ENCODE measurements around the gene NUP43. TPM values are rescaled to one million over a fixed set of nuclear protein-coding genes. Genes with fewer than 3 reads are reported as not detected.

Gene NUP43
- total RNA-seq, 4 donors from 2014 or later: 16.1 to 64.4 (median 16.3) TPM

- Histone ChIP-seq H3K4me3 (no peak overlapping the region), H3K27me3 (no peaks in the 10 kb centered on the region), H3K36me3 (peaks cover 0 to 80% (median 0%) of the 10 kb centered on the region in 3 donors), H3K9me3 (no peaks in the 10 kb centered on the region), H3K4me1 (no peaks in the 10 kb centered on the region), H3K27ac (no peak overlapping the region)
- TF ChIP-seq, protein P1, sequence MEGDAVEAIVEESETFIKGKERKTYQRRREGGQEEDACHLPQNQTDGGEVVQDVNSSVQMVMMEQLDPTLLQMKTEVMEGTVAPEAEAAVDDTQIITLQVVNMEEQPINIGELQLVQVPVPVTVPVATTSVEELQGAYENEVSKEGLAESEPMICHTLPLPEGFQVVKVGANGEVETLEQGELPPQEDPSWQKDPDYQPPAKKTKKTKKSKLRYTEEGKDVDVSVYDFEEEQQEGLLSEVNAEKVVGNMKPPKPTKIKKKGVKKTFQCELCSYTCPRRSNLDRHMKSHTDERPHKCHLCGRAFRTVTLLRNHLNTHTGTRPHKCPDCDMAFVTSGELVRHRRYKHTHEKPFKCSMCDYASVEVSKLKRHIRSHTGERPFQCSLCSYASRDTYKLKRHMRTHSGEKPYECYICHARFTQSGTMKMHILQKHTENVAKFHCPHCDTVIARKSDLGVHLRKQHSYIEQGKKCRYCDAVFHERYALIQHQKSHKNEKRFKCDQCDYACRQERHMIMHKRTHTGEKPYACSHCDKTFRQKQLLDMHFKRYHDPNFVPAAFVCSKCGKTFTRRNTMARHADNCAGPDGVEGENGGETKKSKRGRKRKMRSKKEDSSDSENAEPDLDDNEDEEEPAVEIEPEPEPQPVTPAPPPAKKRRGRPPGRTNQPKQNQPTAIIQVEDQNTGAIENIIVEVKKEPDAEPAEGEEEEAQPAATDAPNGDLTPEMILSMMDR (IDR thresholded peaks at IDR 0.05): no peak
- no peak for TF ChIP-seq POLR2A (IDR thresholded peaks at IDR 0.05)
- DNase-seq: no peak
Observed at GRCh38 chr6:149733089-149733720, 13.1 kb downstream of the NUP43 start.

DNA sequence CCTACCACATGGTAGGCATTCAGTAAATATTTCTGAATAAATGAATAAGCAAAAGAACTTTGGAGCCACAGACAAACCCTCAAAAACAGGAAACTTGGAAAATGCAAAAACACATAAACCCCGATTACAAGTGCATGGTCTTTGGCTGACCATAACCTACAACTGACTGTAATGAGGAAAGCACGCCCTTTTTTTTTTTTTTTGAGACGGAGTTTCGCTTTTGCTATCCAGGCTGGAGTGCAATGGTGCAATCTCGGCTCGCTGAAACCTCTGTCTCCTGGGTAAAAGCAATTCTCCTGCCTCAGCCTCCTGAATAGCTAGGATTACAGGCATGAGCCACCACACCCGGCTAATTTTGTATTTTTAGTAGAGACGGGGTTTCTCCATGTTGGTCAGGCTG is 16.5 kb downstream of the NUP43 start:
- no peak for TF ChIP-seq POLR2A (IDR thresholded peaks at IDR 0.05)
- Histone ChIP-seq H3K4me1 (no peaks in the 10 kb centered on the region), H3K27me3 (no peaks in the 10 kb centered on the region), H3K9me3 (no peaks in the 10 kb centered on the region), H3K4me3 (no peak overlapping the region), H3K27ac (no peak overlapping the region), H3K36me3 (peaks cover 0 to 49% (median 0%) of the 10 kb centered on the region in 3 donors)
- no peak for DNase-seq

GRCh38 chr6:149728499-149729234 is 17.7 kb downstream of the NUP43 start:
- H3K9me3 ChIP-seq: no peaks in the 10 kb centered on the region
- H3K27ac ChIP-seq: peak overlapping the region in 1 of 4 donors; percentile 11
- peaks cover 0 to 38% (median 0%) of the 10 kb centered on the region in 3 donors for H3K36me3 ChIP-seq
- no peaks in the 10 kb centered on the region for H3K27me3 ChIP-seq
- no peak for TF ChIP-seq POLR2A (IDR thresholded peaks at IDR 0.05)
- TF ChIP-seq, protein P1 (IDR thresholded peaks at IDR 0.05): no peak
- DNase-seq: no peak
- H3K4me1 ChIP-seq: no peaks in the 10 kb centered on the region
- no peak overlapping the region for H3K4me3 ChIP-seq

DNA sequence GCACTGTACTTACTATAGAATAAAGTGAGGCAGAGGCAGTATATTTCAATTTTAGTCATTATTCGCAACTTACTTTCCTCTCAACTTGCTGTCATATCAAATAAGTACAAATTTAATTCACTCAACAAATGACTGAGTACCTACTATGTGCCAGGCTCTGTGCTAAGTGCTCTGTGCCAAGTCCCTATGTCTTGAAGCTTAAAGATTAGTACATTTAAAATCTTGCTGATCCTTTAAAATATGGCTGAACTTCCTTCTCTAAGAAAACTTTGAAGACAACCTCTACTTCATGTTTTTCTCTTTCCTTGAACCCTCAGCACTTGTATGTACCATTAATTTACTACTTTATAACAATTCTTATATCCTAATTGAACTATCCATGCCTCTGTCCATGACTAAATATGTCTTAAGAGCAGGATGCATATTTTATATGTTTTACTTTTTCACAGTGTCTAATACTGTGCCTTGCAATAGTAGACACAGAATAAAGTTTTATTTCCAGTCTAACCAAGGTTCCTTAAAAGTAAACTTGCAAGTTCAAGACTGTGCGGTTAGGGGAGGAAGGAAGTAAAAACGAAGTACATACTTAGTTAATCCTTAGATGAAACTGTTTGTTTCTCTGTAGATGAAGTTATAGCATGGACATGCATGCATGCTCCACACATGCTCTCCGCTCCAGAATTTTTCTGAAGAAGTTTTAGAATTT is 18.4 kb downstream of the NUP43 start:
- no peak for DNase-seq
- H3K4me3 ChIP-seq: no peak overlapping the region
- H3K27ac ChIP-seq: no peak overlapping the region
- no peak for TF ChIP-seq POLR2A (IDR thresholded peaks at IDR 0.05)
- TF ChIP-seq, protein P1 (IDR thresholded peaks at IDR 0.05): no peak
- H3K27me3 ChIP-seq: no peaks in the 10 kb centered on the region
- no peaks in the 10 kb centered on the region for H3K9me3 ChIP-seq
- H3K36me3 ChIP-seq: peaks cover 0 to 38% (median 0%) of the 10 kb centered on the region in 3 donors
- H3K4me1 ChIP-seq: no peaks in the 10 kb centered on the region

GRCh38 chr6:149725785-149726184 is 20.5 kb downstream of the NUP43 start:
- H3K36me3 ChIP-seq: peaks cover 0 to 20% (median 0%) of the 10 kb centered on the region in 3 donors
- H3K27ac ChIP-seq: no peak overlapping the region
- H3K4me3 ChIP-seq: no peak overlapping the region
- no peaks in the 10 kb centered on the region for H3K27me3 ChIP-seq
- no peaks in the 10 kb centered on the region for H3K9me3 ChIP-seq
- DNase-seq: no peak
- no peaks in the 10 kb centered on the region for H3K4me1 ChIP-seq
- TF ChIP-seq, protein P1 (IDR thresholded peaks at IDR 0.05): no peak
- TF ChIP-seq POLR2A (IDR thresholded peaks at IDR 0.05): no peak
